ENCODE results near the gene NR5A1. TPM values are rescaled to one million over a fixed set of nuclear protein-coding genes. Genes with fewer than 3 reads are reported as not detected.

Gene NR5A1
- under 1 TPM in 1 of 2 donors, not detected in 1; 0.82 TPM for total RNA-seq

GRCh38 chr9:124506931-124507879 lies at the start of gene NR5A1:
NR5A1 (minus strand) TSS chr9:124507399; CDS start chr9:124503395, 4,004 bp downstream.
- Histone ChIP-seq H3K27me3 (peaks cover 34% of the 10 kb centered on the region), H3K9ac (ENCODE audit: low read depth in 2 of 2, low read length in 2 of 2) (no peak within 1 kb of the TSS), H3K4me3 (no peak within 1 kb of the TSS), H3K9me3 (no peaks in the 10 kb centered on the region), H3K4me1 (peaks cover 4% of the 10 kb centered on the region), H3K27ac (no peak within 1 kb of the TSS), H3K36me3 (no peaks in the 10 kb centered on the region)
- DNase-seq, result no peak
- TF ChIP-seq CTCF (IDR thresholded peaks at IDR 0.05), result no peak
- intact Hi-C loops (cut with DNase I), result no loop called here

GRCh38 chr9:124555043-124555442 lies 47.8 kb upstream of the NR5A1 start:
- Histone ChIP-seq H3K27me3 (no peaks in the 10 kb centered on the region), H3K9ac (ENCODE audit: low read depth in 2 of 2, low read length in 2 of 2) (peak overlapping the region in 1 of 2 donors; percentile 56), H3K4me1 (no peaks in the 10 kb centered on the region), H3K4me3 (no peak overlapping the region), H3K27ac (peak overlapping the region; percentile 49), H3K9me3 (no peaks in the 10 kb centered on the region), H3K36me3 (no peaks in the 10 kb centered on the region)
- intact Hi-C loops (cut with DNase I), result no loop called here
- TF ChIP-seq CTCF (IDR thresholded peaks at IDR 0.05), result no peak
- no peak for DNase-seq

- intact Hi-C loops (cut with DNase I), result loop anchor here (5.0 kb wide), 2 partner anchors 64 to 159 kb away; no protein-coding TSS in a partner anchor
- no peak for TF ChIP-seq CTCF (IDR thresholded peaks at IDR 0.05)
Measured at GRCh38 chr9:124553738-124554137, 46.5 kb upstream of the NR5A1 start.

GRCh38 chr9:124552273-124552605 lies 45.0 kb upstream of the NR5A1 start:
- no peaks in the 10 kb centered on the region for H3K27me3 ChIP-seq
- no peaks in the 10 kb centered on the region for H3K36me3 ChIP-seq
- no peak overlapping the region for H3K9ac ChIP-seq (ENCODE audit: low read depth in 2 of 2, low read length in 2 of 2)
- no peaks in the 10 kb centered on the region for H3K9me3 ChIP-seq
- DNase-seq, result no peak
- TF ChIP-seq CTCF (IDR thresholded peaks at IDR 0.05), result no peak
- no peak overlapping the region for H3K27ac ChIP-seq
- no peaks in the 10 kb centered on the region for H3K4me1 ChIP-seq
- no peak overlapping the region for H3K4me3 ChIP-seq
- intact Hi-C loops (cut with DNase I), result loop anchor here (5.0 kb wide), 2 partner anchors 65 to 160 kb away; no protein-coding TSS in a partner anchor

More at GRCh38 chr9:124553738-124554137, 46.5 kb upstream of the NR5A1 start:
- no peak overlapping the region for H3K27ac ChIP-seq
- H3K9ac ChIP-seq (ENCODE audit: low read depth in 2 of 2, low read length in 2 of 2), result no peak overlapping the region
- no peaks in the 10 kb centered on the region for H3K4me1 ChIP-seq
- no peak for DNase-seq
- no peak overlapping the region for H3K4me3 ChIP-seq
- no peaks in the 10 kb centered on the region for H3K27me3 ChIP-seq
- H3K36me3 ChIP-seq, result no peaks in the 10 kb centered on the region
- H3K9me3 ChIP-seq, result no peaks in the 10 kb centered on the region

- Histone ChIP-seq H3K36me3 (no peaks in the 10 kb centered on the region), H3K9ac (ENCODE audit: low read depth in 2 of 2, low read length in 2 of 2) (no peak overlapping the region), H3K27ac (no peak overlapping the region), H3K9me3 (no peaks in the 10 kb centered on the region), H3K4me3 (no peak overlapping the region), H3K4me1 (no peaks in the 10 kb centered on the region), H3K27me3 (no peaks in the 10 kb centered on the region)
- TF ChIP-seq CTCF (IDR thresholded peaks at IDR 0.05), result peak; percentile 43
- intact Hi-C loops (cut with DNase I), result loop anchor here (5.0 kb wide), 2 partner anchors 66 to 161 kb away; no protein-coding TSS in a partner anchor
- peak; percentile 51 for DNase-seq
Measured at GRCh38 chr9:124551472-124552272, 44.5 kb upstream of the NR5A1 start.

Data from colonic mucosa (tissue), 4 donors.